HFF-Myc (cell line): ENCODE measurements around the gene TNRC6A.
A peak's percentile ranks its signal among the peaks of the same experiment; 100 is the strongest.

Experiments used
- DNase-seq: peaks from one replicate; pipeline ENCODE4 v3.0.0-alpha.2; 2011; ENCODE audit warnings: low read depth; ENCODE audit errors: extremely low read depth
- H3K4me3 ChIP-seq: replicated peaks from 2 replicates; pipeline ENCODE4 v1.5.1; 2011; ENCODE audit warnings: low read depth, mild to moderate bottlenecking, control low read depth, low read length
- CTCF ChIP-seq: IDR thresholded peaks from 2 replicates; pipeline ENCODE4 v1.5.1; 2012; ENCODE audit warnings: mild to moderate bottlenecking, low read depth, low read length, control low read depth; ENCODE audit errors: missing control alignments

The TNRC6A gene

GRCh38 chr16:24688359-24688758 is 41.1 kb upstream of the TNRC6A start:
- no peak overlapping the region for H3K4me3 ChIP-seq
- no peak for TF ChIP-seq CTCF
- no peak for DNase-seq

- peak; percentile 85 for TF ChIP-seq CTCF
- H3K4me3 ChIP-seq, result no peak overlapping the region
- no peak for DNase-seq
Measured at GRCh38 chr16:24689128-24689527, 40.3 kb upstream of the TNRC6A start.

GRCh38 chr16:24692854-24693253 is 36.6 kb upstream of the TNRC6A start:
- DNase-seq, result no peak
- no peak for TF ChIP-seq CTCF
- H3K4me3 ChIP-seq, result no peak overlapping the region

GRCh38 chr16:24694931-24695330 is 34.5 kb upstream of the TNRC6A start:
- DNase-seq, result no peak
- TF ChIP-seq CTCF, result no peak
- H3K4me3 ChIP-seq, result no peak overlapping the region

GRCh38 chr16:24696699-24697098 is 32.8 kb upstream of the TNRC6A start:
- no peak overlapping the region for H3K4me3 ChIP-seq
- DNase-seq, result no peak
- no peak for TF ChIP-seq CTCF

GRCh38 chr16:24698308-24698707 is 31.1 kb upstream of the TNRC6A start:
- DNase-seq, result no peak
- TF ChIP-seq CTCF, result no peak
- H3K4me3 ChIP-seq, result no peak overlapping the region

- TF ChIP-seq CTCF, result no peak
- H3K4me3 ChIP-seq, result no peak overlapping the region
- DNase-seq, result no peak
Measured at GRCh38 chr16:24699151-24699723, 30.2 kb upstream of the TNRC6A start.
